ENCODE results near the gene MAPK6.

DNA sequence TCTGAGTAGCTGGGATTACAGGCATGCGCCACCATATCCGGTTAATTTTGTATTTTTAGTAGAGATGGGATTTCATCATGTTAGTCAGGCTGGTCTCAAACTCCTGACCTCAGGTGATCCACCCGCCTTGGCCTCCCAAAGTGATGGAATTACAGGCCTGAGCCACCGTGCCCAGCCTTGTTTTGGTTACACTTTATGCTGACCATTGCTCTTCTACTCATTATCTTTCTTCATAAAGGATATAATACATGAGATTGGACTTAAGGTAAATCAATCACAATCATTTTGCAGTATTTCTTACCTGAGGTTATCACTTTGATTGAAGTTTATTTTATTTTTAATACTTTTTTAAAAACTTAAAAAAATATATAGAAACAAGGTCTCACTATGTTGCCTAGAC lies 45.2 kb upstream of the MAPK6 start:
- TF ChIP-seq, protein P1, sequence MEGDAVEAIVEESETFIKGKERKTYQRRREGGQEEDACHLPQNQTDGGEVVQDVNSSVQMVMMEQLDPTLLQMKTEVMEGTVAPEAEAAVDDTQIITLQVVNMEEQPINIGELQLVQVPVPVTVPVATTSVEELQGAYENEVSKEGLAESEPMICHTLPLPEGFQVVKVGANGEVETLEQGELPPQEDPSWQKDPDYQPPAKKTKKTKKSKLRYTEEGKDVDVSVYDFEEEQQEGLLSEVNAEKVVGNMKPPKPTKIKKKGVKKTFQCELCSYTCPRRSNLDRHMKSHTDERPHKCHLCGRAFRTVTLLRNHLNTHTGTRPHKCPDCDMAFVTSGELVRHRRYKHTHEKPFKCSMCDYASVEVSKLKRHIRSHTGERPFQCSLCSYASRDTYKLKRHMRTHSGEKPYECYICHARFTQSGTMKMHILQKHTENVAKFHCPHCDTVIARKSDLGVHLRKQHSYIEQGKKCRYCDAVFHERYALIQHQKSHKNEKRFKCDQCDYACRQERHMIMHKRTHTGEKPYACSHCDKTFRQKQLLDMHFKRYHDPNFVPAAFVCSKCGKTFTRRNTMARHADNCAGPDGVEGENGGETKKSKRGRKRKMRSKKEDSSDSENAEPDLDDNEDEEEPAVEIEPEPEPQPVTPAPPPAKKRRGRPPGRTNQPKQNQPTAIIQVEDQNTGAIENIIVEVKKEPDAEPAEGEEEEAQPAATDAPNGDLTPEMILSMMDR (optimal IDR thresholded peaks at IDR 0.05 in 1 of 3, IDR thresholded peaks at IDR 0.05 in 1 of 3, conservative IDR thresholded peaks at IDR 0.05 in 1 of 3; ENCODE audit: extremely low read depth in 1 of 3, insufficient read depth in 2 of 3, low read length in 3 of 3) = no peak
- TF ChIP-seq EZH2 (IDR thresholded peaks at IDR 0.05; ENCODE audit: low read length) = no peak
